ENCODE data around the gene APBB3.

The APBB3 gene

GRCh38 chr5:140551872-140552271 is 12.5 kb downstream of the APBB3 start:
- no peak for DNase-seq

GRCh38 chr5:140550147-140551079 is 14.0 kb downstream of the APBB3 start:
- no peak for DNase-seq

DNA sequence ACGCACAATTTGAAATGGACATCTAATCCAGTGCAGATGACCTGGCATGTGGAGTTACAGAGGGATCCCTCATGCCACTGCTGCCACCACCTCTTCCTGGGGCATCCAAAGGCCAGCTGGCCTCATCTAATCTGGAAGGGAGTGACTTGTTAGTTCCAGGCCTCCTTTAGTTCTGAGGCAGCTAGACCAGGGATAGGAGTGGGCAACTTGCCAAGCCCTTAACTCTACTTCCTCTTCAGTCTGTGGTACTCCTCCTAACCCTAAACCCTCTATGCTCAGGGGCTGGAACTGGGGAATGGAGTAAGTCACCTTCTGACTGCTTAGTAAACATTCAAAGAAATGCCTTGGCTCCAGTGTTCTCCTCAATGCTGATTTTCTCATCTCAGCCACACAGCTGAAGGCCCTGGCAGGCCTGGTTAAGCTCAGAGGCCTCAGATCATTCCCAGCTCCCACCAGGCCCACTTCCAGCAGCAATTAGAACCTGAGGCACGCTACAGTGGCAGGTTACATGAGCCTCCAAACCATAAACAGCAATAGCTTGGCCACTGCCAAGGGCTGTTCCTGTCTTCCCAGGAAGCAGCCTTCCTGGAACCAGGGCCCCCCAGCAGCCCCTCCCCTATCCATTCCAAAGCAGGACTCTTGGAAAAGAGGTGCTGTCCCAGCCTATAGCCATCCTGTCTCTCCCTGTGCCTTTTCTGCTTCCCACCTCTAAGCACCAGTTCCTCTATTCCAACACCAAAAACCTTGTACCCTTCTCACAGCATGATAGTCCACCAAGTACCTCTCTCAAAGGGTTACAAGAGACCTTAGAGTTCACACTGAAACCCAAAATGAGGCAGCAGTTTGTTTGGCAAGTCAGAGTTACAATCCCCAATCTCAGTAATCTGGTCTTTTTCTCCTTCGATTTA is 14.9 kb downstream of the APBB3 start:
- DNase-seq = no peak

GRCh38 chr5:140548791-140549190 is 15.6 kb downstream of the APBB3 start:
- DNase-seq = no peak

GRCh38 chr5:140548300-140548688 is 16.1 kb downstream of the APBB3 start:
- no peak for DNase-seq

DNA sequence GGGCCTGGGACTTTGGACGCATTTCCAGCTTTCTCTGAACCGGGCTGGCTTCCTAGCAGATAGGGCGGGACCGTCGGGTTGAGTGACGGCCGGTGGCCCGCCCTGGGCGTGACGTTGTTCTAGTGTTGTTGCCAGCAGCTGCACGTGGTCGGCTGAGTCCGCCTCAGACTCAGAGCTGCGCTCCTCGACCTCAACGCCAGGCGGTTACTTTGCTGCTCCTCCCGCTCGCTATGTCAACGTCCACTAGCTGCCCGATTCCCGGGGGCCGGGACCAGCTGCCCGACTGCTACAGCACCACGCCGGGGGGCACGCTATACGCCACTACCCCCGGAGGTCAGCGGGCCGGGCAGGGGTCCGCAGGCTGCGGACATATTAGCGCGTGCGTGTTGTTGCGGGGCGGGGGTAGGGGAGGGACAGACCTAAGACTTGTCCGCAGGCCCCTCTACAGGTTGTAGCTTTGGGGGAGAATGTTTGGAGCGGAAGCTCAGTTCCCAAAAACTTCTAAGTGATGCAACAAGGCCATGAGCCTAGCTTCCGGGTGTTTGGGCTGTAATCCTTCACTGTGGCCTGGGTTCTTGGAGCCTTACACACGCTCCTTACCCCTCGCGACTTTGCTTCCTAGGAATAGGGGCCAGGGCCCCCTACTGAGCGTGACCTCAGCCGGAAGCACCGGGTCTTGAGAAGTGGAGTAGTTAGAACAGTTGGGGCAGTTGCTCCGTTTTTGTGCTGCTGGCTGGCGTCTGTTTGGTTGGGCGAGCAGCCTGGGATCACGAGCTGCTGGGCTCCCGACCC is 16.7 kb downstream of the APBB3 start, which contains the start of gene EIF4EBP3:
Gene EIF4EBP3, plus strand, starts transcription at position 155 of the 792 bp plus-strand sequence. Its CDS starts 76 bp downstream, at position 231.
- DNase-seq = peak; percentile 86 to 89

DNA sequence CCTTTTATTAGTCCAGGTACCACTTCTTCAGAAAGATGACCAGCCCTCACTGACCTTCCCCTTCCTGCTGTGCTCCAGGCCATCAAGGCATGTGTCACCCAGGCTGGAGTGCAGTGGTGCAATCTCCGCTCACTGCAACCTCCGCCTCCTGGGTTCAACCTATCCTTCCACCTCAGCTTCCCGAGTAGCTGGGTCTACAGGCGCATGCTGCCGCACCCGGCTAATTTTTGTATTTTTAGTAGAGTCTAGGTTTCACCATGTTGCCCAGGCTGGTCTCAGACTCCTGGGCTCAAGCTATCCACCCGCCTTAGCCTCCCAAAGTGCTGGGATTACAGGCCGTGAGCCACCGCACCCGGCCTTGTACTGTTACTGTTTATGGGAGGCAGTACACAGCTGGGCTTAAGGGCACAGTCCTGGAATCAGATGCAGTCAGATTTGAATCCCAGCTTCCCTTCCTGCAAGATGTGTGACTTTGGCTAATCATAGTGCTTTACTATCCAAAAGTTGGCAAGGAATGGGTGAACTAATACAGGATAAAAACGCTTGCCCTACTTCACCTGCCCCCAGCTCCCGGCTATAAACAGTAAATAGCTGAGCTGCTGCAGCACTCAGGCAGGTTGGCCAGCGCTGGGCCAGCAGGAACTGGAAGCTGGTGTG is 17.4 kb downstream of the APBB3 start:
- no peak for DNase-seq

GRCh38 chr5:140545606-140546005 is 18.8 kb downstream of the APBB3 start:
- DNase-seq = no peak

GRCh38 chr5:140544986-140545385 is 19.4 kb downstream of the APBB3 start:
- no peak for DNase-seq

DNA sequence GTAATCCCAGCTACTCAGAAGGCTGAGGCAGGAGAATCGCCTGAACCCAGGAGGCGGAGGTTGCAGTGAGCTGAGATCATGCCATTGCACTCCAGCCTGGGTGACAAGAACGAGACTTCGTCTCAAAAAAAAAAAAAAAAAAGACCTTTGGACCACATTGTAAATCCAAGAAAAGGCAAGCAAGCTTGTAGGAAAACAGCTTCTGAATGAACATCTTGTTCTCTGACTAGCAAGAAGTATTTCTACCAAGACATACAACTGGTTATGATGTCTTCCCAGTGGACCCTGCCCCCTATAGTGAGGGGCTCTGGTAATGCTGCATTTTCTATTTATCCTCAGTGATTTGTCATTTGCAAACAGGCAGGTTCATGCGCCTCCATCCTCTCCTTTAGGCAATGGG is 21.4 kb downstream of the APBB3 start:
- DNase-seq = no peak

DNA sequence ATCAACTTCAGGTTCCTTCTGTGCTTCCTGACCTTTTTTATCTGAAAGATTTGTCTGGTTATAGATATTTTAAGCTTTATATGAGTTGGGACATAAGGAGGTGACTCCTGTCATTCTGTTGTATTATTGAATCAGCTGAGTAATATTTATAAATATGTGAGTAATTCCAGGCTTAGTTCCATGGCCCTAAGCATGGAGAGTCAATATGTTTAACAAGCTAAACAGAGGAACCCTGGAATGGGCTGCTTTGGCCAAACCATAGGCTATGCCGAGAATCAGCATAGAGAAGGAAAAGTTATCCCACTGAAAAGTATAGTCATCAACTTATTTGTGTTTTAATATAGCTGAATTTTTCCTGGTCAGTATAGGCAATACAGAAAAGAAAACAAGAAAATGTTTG is 24.2 kb downstream of the APBB3 start:
- no peak for DNase-seq

DNA sequence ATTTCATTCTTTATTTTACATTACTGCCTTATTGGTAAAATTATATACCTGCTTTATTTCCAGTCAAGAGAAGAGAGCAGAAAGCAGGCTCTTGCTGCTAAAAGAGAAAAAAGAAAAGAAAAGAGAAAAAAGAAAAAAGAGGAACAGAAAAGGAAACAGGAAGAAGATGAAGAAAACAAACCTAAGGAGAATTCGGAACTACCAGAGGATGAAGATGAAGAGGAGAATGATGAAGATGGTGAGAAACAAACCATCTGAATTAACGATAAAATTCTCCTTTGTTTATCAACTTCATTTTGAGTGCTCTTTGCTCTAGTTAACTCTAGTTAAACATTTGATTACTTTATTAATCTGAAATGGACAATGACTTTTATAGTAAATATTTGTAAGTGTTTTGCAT is 40.4 kb downstream of the APBB3 start:
- DNase-seq = no peak

GRCh38 chr5:140513124-140513523 is 51.3 kb downstream of the APBB3 start:
- DNase-seq = no peak

GRCh38 chr5:140509898-140510297 is 54.5 kb downstream of the APBB3 start:
- DNase-seq = no peak
